GM18498 (cell line): ENCODE data around the gene C19orf25.
A peak's percentile ranks its signal among the peaks of the same experiment; 100 is the strongest.
"Not testable (repeated sequence)": the region's sequence is repeated elsewhere in the genome, so short reads cannot be mapped to it uniquely, and the experiment has no call there.

Experiments used
- ATAC-seq: cut with Tn5 transposase; IDR thresholded peaks from one replicate; pipeline ENCODE4 v1.9.1; 2021; ENCODE audit warnings: mild to moderate bottlenecking, moderate library complexity; ENCODE audit not compliant: unreplicated experiment

Gene C19orf25

GRCh38 chr19:1450735-1451731 lies 28.0 kb downstream of the C19orf25 start:
- no peak for ATAC-seq

- no peak for ATAC-seq
These were observed 29.3 kb downstream of the C19orf25 start, which contains the start of gene APC2 for GRCh38 chr19:1449467-1450442. Gene APC2, plus strand, starts transcription at chr19:1450121. Its CDS starts 2,881 bp downstream, at chr19:1453002.

GRCh38 chr19:1447944-1448343 lies 31.1 kb downstream of the C19orf25 start:
- no peak for ATAC-seq

GRCh38 chr19:1447504-1447903 lies 31.5 kb downstream of the C19orf25 start:
- no peak for ATAC-seq

- ATAC-seq, result no peak
These were observed 32.1 kb downstream of the C19orf25 start for GRCh38 chr19:1446713-1447481.

GRCh38 chr19:1445932-1446712 lies 32.9 kb downstream of the C19orf25 start:
- no peak for ATAC-seq

- peak; percentile 76 for ATAC-seq
These were observed 33.7 kb downstream of the C19orf25 start for GRCh38 chr19:1445185-1445931.

GRCh38 chr19:1441677-1442438 lies 37.2 kb downstream of the C19orf25 start:
- ATAC-seq, result no peak

- no peak for ATAC-seq
These were observed 38.0 kb downstream of the C19orf25 start for GRCh38 chr19:1441022-1441426.

GRCh38 chr19:1440418-1440801 lies 38.6 kb downstream of the C19orf25 start:
- ATAC-seq, result no peak

GRCh38 chr19:1439525-1440417 lies 39.2 kb downstream of the C19orf25 start:
- not testable (repeated sequence) for ATAC-seq

GRCh38 chr19:1438933-1439354 lies 40.1 kb downstream of the C19orf25 start:
- no peak for ATAC-seq

- peak; percentile 84 for ATAC-seq
These were observed 40.7 kb downstream of the C19orf25 start, which contains the start of gene RPS15 for GRCh38 chr19:1438035-1438932. Gene RPS15, plus strand, starts transcription at chr19:1438396. Its CDS starts 30 bp downstream, at chr19:1438426.

- ATAC-seq, result no peak
These were observed 41.4 kb downstream of the C19orf25 start for GRCh38 chr19:1437609-1438008.

GRCh38 chr19:1435378-1435989 lies 43.5 kb downstream of the C19orf25 start:
- ATAC-seq, result no peak
